Muscle layer of colon (tissue), 2 donors: ENCODE measurements around the gene TBC1D7.

Experiments used
- H3K27ac ChIP-seq: one replicate; pipeline ENCODE4 v1.7.0; 2013; ENCODE audit warnings: low read depth, mild to moderate bottlenecking, low read length, moderate library complexity
- H3K27me3 ChIP-seq, 2 donors: one replicate each; pipeline ENCODE4 v1.7.0; 2013; ENCODE audit warnings: low read length in 2 of 2, mild to moderate bottlenecking in 2 of 2; ENCODE audit not compliant: insufficient read depth in 2 of 2, control insufficient read depth in 1 of 2
- H3K36me3 ChIP-seq: one replicate; pipeline ENCODE4 v1.7.0; 2013; ENCODE audit warnings: mild to moderate bottlenecking, low read length; ENCODE audit not compliant: insufficient read depth
- H3K4me1 ChIP-seq: one replicate; pipeline ENCODE4 v1.7.0; 2013; ENCODE audit warnings: mild to moderate bottlenecking, low read length; ENCODE audit not compliant: insufficient read depth
- H3K4me3 ChIP-seq, 2 donors: one replicate each; pipeline ENCODE4 v1.7.0; 2013; ENCODE audit warnings: low read length in 2 of 2, low read depth in 1 of 2, mild to moderate bottlenecking in 1 of 2, moderate library complexity in 1 of 2
- H3K9ac ChIP-seq: one replicate; pipeline ENCODE4 v1.7.0; 2013; ENCODE audit warnings: low read length
- H3K9me3 ChIP-seq: one replicate; pipeline ENCODE4 v1.7.0; 2013; ENCODE audit warnings: mild to moderate bottlenecking, low read length
- donor health status: abdominal sarcoma.
- donor health status: Adenocarcinoma of cecum.

TBC1D7 gene

GRCh38 chr6:13273931-13274706 is 54.2 kb downstream of the TBC1D7 start:
- H3K27ac ChIP-seq, result no peak overlapping the region
- no peaks in the 10 kb centered on the region for H3K27me3 ChIP-seq
- H3K4me1 ChIP-seq, result no peaks in the 10 kb centered on the region
- no peaks in the 10 kb centered on the region for H3K9me3 ChIP-seq
- no peak overlapping the region for H3K4me3 ChIP-seq
- no peak overlapping the region for H3K9ac ChIP-seq
- H3K36me3 ChIP-seq, result no peaks in the 10 kb centered on the region

DNA sequence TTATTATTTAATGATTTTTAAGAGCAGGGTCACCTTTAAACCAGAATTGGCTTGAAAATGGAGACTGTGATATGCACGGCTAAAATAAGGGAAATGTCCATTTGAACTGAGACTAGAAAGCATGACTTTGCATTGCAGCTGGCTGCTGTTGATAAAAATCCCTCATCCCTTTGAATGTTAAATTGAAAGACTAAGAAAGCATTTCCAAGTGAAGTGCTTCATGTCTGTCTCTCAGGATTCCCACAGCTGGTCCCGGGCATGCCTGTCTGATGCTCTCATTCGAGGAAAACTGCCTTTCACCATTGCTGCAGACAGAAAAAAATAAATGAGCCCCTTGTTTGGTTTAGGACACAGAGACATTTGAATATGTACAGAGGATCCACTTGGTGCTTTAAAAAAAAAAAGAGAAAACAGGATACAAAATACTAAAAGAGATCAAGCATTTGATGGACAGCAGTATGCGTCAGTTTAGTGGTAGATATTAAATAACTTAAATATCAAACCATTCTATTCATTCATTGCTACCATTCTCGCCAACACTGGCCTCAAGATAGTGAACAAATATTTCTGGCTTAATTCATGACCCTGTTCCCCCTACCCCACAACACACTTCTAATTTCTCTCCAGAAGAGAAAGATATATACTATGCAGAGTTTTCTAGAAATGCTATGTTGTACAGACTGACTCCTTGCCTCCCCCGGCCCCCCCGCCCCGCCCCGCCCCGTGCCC is 55.0 kb downstream of the TBC1D7 start:
- H3K27me3 ChIP-seq, result no peaks in the 10 kb centered on the region
- H3K4me3 ChIP-seq, result no peak overlapping the region
- no peak overlapping the region for H3K9ac ChIP-seq
- no peaks in the 10 kb centered on the region for H3K36me3 ChIP-seq
- no peaks in the 10 kb centered on the region for H3K9me3 ChIP-seq
- no peaks in the 10 kb centered on the region for H3K4me1 ChIP-seq
- no peak overlapping the region for H3K27ac ChIP-seq

- H3K27ac ChIP-seq, result no peak overlapping the region
- no peaks in the 10 kb centered on the region for H3K4me1 ChIP-seq
- no peaks in the 10 kb centered on the region for H3K9me3 ChIP-seq
- H3K4me3 ChIP-seq, result no peak overlapping the region
- H3K27me3 ChIP-seq, result no peaks in the 10 kb centered on the region
- no peaks in the 10 kb centered on the region for H3K36me3 ChIP-seq
- no peak overlapping the region for H3K9ac ChIP-seq
Observed at GRCh38 chr6:13272131-13273046, 55.9 kb downstream of the TBC1D7 start.

GRCh38 chr6:13268913-13269518 is 59.3 kb downstream of the TBC1D7 start:
- Histone ChIP-seq H3K9ac (no peak overlapping the region), H3K27ac (no peak overlapping the region), H3K4me3 (no peak overlapping the region), H3K9me3 (no peaks in the 10 kb centered on the region), H3K36me3 (no peaks in the 10 kb centered on the region), H3K27me3 (no peaks in the 10 kb centered on the region), H3K4me1 (no peaks in the 10 kb centered on the region)

- Histone ChIP-seq H3K27ac (no peak overlapping the region), H3K36me3 (no peaks in the 10 kb centered on the region), H3K4me3 (no peak overlapping the region), H3K27me3 (no peaks in the 10 kb centered on the region), H3K9ac (no peak overlapping the region), H3K4me1 (no peaks in the 10 kb centered on the region), H3K9me3 (no peaks in the 10 kb centered on the region)
Observed at GRCh38 chr6:13267142-13267651, 61.1 kb downstream of the TBC1D7 start.

- Histone ChIP-seq H3K9ac (no peak overlapping the region), H3K9me3 (no peaks in the 10 kb centered on the region), H3K36me3 (no peaks in the 10 kb centered on the region), H3K4me3 (no peak overlapping the region), H3K27ac (no peak overlapping the region), H3K27me3 (no peaks in the 10 kb centered on the region), H3K4me1 (no peaks in the 10 kb centered on the region)
Observed at GRCh38 chr6:13263669-13264068, 64.7 kb downstream of the TBC1D7 start.

- Histone ChIP-seq H3K9me3 (no peaks in the 10 kb centered on the region), H3K9ac (no peak overlapping the region), H3K4me3 (no peak overlapping the region), H3K4me1 (no peaks in the 10 kb centered on the region), H3K36me3 (no peaks in the 10 kb centered on the region), H3K27ac (no peak overlapping the region), H3K27me3 (no peaks in the 10 kb centered on the region)
Observed at GRCh38 chr6:13262302-13263230, 65.8 kb downstream of the TBC1D7 start.

- Histone ChIP-seq H3K4me3 (no peak overlapping the region), H3K27ac (no peak overlapping the region), H3K9me3 (no peaks in the 10 kb centered on the region), H3K9ac (no peak overlapping the region), H3K27me3 (no peaks in the 10 kb centered on the region), H3K36me3 (no peaks in the 10 kb centered on the region), H3K4me1 (no peaks in the 10 kb centered on the region)
Observed at GRCh38 chr6:13261464-13261994, 66.8 kb downstream of the TBC1D7 start.

DNA sequence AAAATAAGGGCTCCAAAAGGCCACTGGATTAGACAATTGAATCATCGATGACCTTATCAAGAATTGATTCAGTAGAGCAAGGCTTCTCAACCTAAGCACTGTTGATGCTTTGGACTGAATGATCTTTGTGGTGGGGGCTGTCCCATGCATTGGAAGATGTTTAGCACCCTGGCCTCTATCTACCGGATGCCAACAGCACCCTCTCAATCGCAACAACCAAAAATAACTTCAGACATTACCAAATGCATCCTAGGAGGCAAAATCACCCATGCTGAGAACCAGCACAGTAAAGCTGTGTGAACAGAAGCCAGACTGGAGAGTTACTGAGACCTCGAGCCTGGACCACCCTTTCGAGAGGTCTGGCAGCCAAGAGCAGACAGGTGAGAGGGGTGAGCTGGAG is 67.5 kb downstream of the TBC1D7 start:
- H3K4me3 ChIP-seq, result no peak overlapping the region
- H3K4me1 ChIP-seq, result no peaks in the 10 kb centered on the region
- no peak overlapping the region for H3K9ac ChIP-seq
- H3K27me3 ChIP-seq, result no peaks in the 10 kb centered on the region
- no peaks in the 10 kb centered on the region for H3K9me3 ChIP-seq
- H3K27ac ChIP-seq, result no peak overlapping the region
- no peaks in the 10 kb centered on the region for H3K36me3 ChIP-seq

- Histone ChIP-seq H3K9ac (no peak overlapping the region), H3K27ac (no peak overlapping the region), H3K27me3 (no peaks in the 10 kb centered on the region), H3K9me3 (no peaks in the 10 kb centered on the region), H3K4me1 (no peaks in the 10 kb centered on the region), H3K4me3 (no peak overlapping the region), H3K36me3 (no peaks in the 10 kb centered on the region)
Observed at GRCh38 chr6:13260101-13260598, 68.2 kb downstream of the TBC1D7 start.
